Endodermal cell (in vitro differentiated cells): ENCODE measurements around the gene SVOPL. TPM values are rescaled to one million over a fixed set of nuclear protein-coding genes. Genes with fewer than 3 reads are reported as not detected.

Source experiments
- DNase-seq: peaks from one replicate; pipeline ENCODE4 v3.0.0-alpha.2; 2017
- H3K27ac ChIP-seq: 2 replicates; pipeline ENCODE4 v1.5.1; 2013; ENCODE audit warnings: mild to moderate bottlenecking, low read depth, low read length, moderate library complexity
- H3K27me3 ChIP-seq: 2 replicates; pipeline ENCODE4 v1.6.1; 2013; ENCODE audit warnings: mild to moderate bottlenecking, low read length, moderate library complexity; ENCODE audit not compliant: insufficient read depth, control insufficient read depth, poor library complexity, severe bottlenecking
- H3K36me3 ChIP-seq: 2 replicates; pipeline ENCODE4 v1.7.0; 2013; ENCODE audit warnings: mild to moderate bottlenecking, low read length, moderate library complexity; ENCODE audit not compliant: control insufficient read depth, insufficient read depth
- H3K4me1 ChIP-seq: one replicate; pipeline ENCODE4 v1.7.0; 2013; ENCODE audit warnings: low read length; ENCODE audit not compliant: control insufficient read depth, insufficient read depth
- H3K4me3 ChIP-seq: 2 replicates; pipeline ENCODE4 v1.5.1; 2013; ENCODE audit warnings: mild to moderate bottlenecking, low read length, moderate library complexity
- H3K9ac ChIP-seq: 2 replicates; pipeline ENCODE4 v1.6.1; 2013; ENCODE audit warnings: mild to moderate bottlenecking, low read length, moderate library complexity; ENCODE audit not compliant: poor library complexity, severe bottlenecking; ENCODE audit errors: extremely low read depth
- H3K9me3 ChIP-seq: 2 replicates; pipeline ENCODE4 v1.6.1; 2013; ENCODE audit warnings: mild to moderate bottlenecking, low read length, moderate library complexity; ENCODE audit not compliant: control insufficient read depth
- H3K27ac Mint-ChIP-seq: 2 replicates; pipeline ENCODE4 v1.8.0; 2020; ENCODE audit warnings: mixed read lengths
- H3K27me3 Mint-ChIP-seq: 2 replicates; pipeline ENCODE4 v1.8.0; 2021; ENCODE audit warnings: mild to moderate bottlenecking, mixed read lengths; ENCODE audit not compliant: insufficient read depth
- H3K36me3 Mint-ChIP-seq: 2 replicates; pipeline ENCODE4 v1.8.0; 2020; ENCODE audit warnings: low read depth, mixed read lengths
- H3K4me1 Mint-ChIP-seq: 2 replicates; pipeline ENCODE4 v1.8.0; 2020; ENCODE audit warnings: mixed read lengths
- H3K4me3 Mint-ChIP-seq: 2 replicates; pipeline ENCODE4 v1.8.0; 2020; ENCODE audit warnings: mild to moderate bottlenecking, moderate library complexity, mixed read lengths
- H3K9me3 Mint-ChIP-seq: 2 replicates; pipeline ENCODE4 v1.8.0; 2020; ENCODE audit warnings: mild to moderate bottlenecking, mixed read lengths
- WGBS, 2 experiments: methylation state at CpG; one replicate each; pipeline versions ENCODE4 v1.1.5 to v1.1.7; 2013; ENCODE audit warnings: missing lambda C conversion rate in 2 of 2, mixed read lengths in 1 of 2; ENCODE audit not compliant: insufficient coverage in 1 of 2, insufficient read length in 1 of 2; 5-methylcytosine and 5-hydroxymethylcytosine counted together
- total RNA-seq, 2 donors: library from RNA; stranded (reverse); fragmentation: NEBNext Ultra II Directional in 1 of 2; extraction: Animal tissue kit (Norgen Biotek cat#: 25700) in 1 of 2; gene quantifications; 2 replicates in 1 of 2; 3 replicates in 1 of 2; pipeline ENCODE4 v1.2.1, GENCODE V29; 2021
- TF ChIP-seq, protein P1 (sequence below): fragments of 200-600 bp; sonication (generic); conservative IDR thresholded peaks from 2 replicates; pipeline ENCODE4 v1.5.0; 2021; ENCODE audit warnings: antibody characterized with exemption, mild to moderate bottlenecking

The SVOPL gene
- total RNA-seq, 2 donors from 2014 or later, result 0.86 to 0.95 TPM

DNA sequence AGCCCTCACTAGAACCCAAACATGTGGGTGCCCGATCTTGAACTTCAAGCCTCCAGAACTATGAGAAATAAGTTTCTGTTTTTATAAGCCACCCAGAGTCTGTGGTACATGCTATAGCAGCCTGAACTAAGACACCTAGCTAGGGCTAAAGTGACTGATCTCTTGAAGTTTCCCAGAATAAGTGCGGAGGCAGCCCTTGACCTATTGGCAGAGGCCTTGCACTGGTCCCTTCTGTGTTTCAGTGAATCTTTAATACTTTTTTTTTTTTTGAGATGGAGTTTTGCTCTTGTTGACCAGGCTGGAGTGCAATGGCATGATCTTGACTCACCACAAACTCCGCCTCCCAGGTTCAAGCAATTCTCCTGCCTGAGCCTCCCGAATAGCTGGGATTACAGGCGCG lies 85.1 kb downstream of the SVOPL start:
- no peaks in the 10 kb centered on the region for H3K36me3 Mint-ChIP-seq

DNA sequence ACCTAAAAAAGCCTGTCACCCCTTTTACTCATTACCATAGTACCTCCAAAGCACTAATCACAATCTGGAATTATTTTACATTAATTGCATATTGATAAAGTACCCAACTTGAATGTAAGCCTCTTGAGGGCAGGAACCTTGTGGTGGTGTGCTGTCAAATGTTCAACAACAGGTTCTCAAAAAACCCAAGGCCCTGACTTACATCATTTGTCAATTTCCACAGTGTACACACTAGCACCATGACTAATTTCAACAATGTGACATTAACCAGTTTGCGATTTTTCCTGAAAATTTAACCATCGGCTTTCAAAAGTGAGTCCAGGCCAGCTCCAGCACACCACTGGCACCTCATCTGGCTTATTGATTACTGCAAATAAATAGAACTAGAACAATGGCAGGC lies 87.5 kb downstream of the SVOPL start:
- no peak overlapping the region for H3K9ac ChIP-seq
- no peaks in the 10 kb centered on the region for H3K36me3 ChIP-seq
- TF ChIP-seq, protein P1, sequence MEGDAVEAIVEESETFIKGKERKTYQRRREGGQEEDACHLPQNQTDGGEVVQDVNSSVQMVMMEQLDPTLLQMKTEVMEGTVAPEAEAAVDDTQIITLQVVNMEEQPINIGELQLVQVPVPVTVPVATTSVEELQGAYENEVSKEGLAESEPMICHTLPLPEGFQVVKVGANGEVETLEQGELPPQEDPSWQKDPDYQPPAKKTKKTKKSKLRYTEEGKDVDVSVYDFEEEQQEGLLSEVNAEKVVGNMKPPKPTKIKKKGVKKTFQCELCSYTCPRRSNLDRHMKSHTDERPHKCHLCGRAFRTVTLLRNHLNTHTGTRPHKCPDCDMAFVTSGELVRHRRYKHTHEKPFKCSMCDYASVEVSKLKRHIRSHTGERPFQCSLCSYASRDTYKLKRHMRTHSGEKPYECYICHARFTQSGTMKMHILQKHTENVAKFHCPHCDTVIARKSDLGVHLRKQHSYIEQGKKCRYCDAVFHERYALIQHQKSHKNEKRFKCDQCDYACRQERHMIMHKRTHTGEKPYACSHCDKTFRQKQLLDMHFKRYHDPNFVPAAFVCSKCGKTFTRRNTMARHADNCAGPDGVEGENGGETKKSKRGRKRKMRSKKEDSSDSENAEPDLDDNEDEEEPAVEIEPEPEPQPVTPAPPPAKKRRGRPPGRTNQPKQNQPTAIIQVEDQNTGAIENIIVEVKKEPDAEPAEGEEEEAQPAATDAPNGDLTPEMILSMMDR, result no peak
- H3K27ac Mint-ChIP-seq, result no peak overlapping the region
- no peak overlapping the region for H3K4me3 ChIP-seq
- DNase-seq, result no peak
- H3K27me3 ChIP-seq, result no peaks in the 10 kb centered on the region
- H3K36me3 Mint-ChIP-seq, result no peaks in the 10 kb centered on the region
- H3K4me1 ChIP-seq, result no peaks in the 10 kb centered on the region
- peaks cover 23% of the 10 kb centered on the region for H3K9me3 ChIP-seq
- peaks cover 6% of the 10 kb centered on the region for H3K4me1 Mint-ChIP-seq
- peaks cover 19% of the 10 kb centered on the region for H3K9me3 Mint-ChIP-seq
- 94 to 100% methylated on average over 2 of the region's 2 CpGs for WGBS, 2 experiments
- H3K27me3 Mint-ChIP-seq, result no peaks in the 10 kb centered on the region
- H3K4me3 Mint-ChIP-seq, result no peak overlapping the region
- no peak overlapping the region for H3K27ac ChIP-seq

More for the DNA sequence above, 85.1 kb downstream of the SVOPL start:
- peaks cover 17% of the 10 kb centered on the region for H3K9me3 ChIP-seq
- TF ChIP-seq, protein P1, result no peak
- H3K9me3 Mint-ChIP-seq, result peaks cover 14% of the 10 kb centered on the region
- no peak overlapping the region for H3K27ac Mint-ChIP-seq
- no peaks in the 10 kb centered on the region for H3K36me3 ChIP-seq
- WGBS, 2 experiments, result 93 to 96% methylated on average over 1 to 6 of the region's 6 CpGs
- DNase-seq, result no peak
- H3K4me3 Mint-ChIP-seq, result no peak overlapping the region
- no peaks in the 10 kb centered on the region for H3K27me3 ChIP-seq
- no peak overlapping the region for H3K9ac ChIP-seq
- no peaks in the 10 kb centered on the region for H3K4me1 Mint-ChIP-seq
- no peaks in the 10 kb centered on the region for H3K27me3 Mint-ChIP-seq
- H3K27ac ChIP-seq, result no peak overlapping the region
- H3K4me3 ChIP-seq, result no peak overlapping the region
- H3K4me1 ChIP-seq, result no peaks in the 10 kb centered on the region

DNA sequence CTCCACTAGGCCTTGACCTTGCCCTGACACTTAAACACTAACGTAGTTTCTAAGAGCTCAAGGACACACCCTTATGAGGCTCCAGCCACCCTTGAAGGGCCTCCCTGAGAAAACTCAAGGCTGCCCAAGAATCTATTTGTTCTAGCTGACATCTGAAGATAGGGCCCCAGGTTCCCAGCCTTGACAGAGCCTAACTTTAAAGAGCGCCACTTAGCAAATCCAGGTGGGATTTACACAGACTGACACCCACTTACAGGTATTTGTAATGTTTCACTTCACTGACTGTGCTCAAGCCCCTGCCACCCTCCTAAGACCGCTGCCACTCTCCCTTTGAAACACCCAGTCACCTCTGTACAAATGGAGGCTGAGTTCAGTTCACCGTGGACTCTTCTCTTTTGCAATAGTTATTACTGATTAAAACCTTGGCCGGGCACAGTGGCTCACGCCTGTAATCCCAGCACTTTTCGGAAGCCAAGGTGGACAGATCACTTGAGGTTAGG lies 90.4 kb downstream of the SVOPL start:
- no peak for DNase-seq
- H3K27me3 Mint-ChIP-seq, result no peaks in the 10 kb centered on the region
- H3K36me3 Mint-ChIP-seq, result no peaks in the 10 kb centered on the region
- Histone ChIP-seq H3K27ac (no peak overlapping the region), H3K9ac (no peak overlapping the region), H3K4me3 (no peak overlapping the region), H3K27me3 (no peaks in the 10 kb centered on the region), H3K36me3 (no peaks in the 10 kb centered on the region), H3K4me1 (no peaks in the 10 kb centered on the region), H3K9me3 (peaks cover 37% of the 10 kb centered on the region)
- H3K4me3 Mint-ChIP-seq, result no peak overlapping the region
- WGBS, 2 experiments, result 90 to 94% methylated on average over 6 to 7 of the region's 7 CpGs
- TF ChIP-seq, protein P1, result no peak
- H3K4me1 Mint-ChIP-seq, result peaks cover 7% of the 10 kb centered on the region
- no peak overlapping the region for H3K27ac Mint-ChIP-seq
- H3K9me3 Mint-ChIP-seq, result peaks cover 28% of the 10 kb centered on the region
